ENCODE data around the gene MMEL1.

The MMEL1 gene

GRCh38 chr1:2567083-2567679 lies 65.6 kb downstream of the MMEL1 start:
- in situ Hi-C loops (cut with HindIII; ENCODE audit: low sequenced_read_pairs), result loop anchor here (10.0 kb wide), 2 partner anchors 142 to 858 kb away; no protein-coding TSS in a partner anchor
- H3K4me3 ChIP-seq (ENCODE audit: low read depth, low read length), result no peak overlapping the region
- DNase-seq (ENCODE audit: low read depth), result no peak
- TF ChIP-seq CTCF (IDR thresholded peaks at IDR 0.05; ENCODE audit: low read depth, low read length, missing control alignments), result no peak

GRCh38 chr1:2566101-2567045 lies 66.4 kb downstream of the MMEL1 start:
- no peak for TF ChIP-seq CTCF (IDR thresholded peaks at IDR 0.05; ENCODE audit: low read depth, low read length, missing control alignments)
- in situ Hi-C loops (cut with HindIII; ENCODE audit: low sequenced_read_pairs), result loop anchor here (10.0 kb wide), 2 partner anchors 142 to 858 kb away; no protein-coding TSS in a partner anchor
- DNase-seq (ENCODE audit: low read depth), result no peak
- H3K4me3 ChIP-seq (ENCODE audit: low read depth, low read length), result no peak overlapping the region

GRCh38 chr1:2564815-2565374 lies 67.9 kb downstream of the MMEL1 start:
- in situ Hi-C loops (cut with HindIII; ENCODE audit: low sequenced_read_pairs), result loop anchor here (10.0 kb wide), 2 partner anchors 140 to 860 kb away; no protein-coding TSS in a partner anchor
- no peak overlapping the region for H3K4me3 ChIP-seq (ENCODE audit: low read depth, low read length)
- no peak for TF ChIP-seq CTCF (IDR thresholded peaks at IDR 0.05; ENCODE audit: low read depth, low read length, missing control alignments)
- DNase-seq (ENCODE audit: low read depth), result no peak

- no peak for DNase-seq (ENCODE audit: low read depth)
- no peak overlapping the region for H3K4me3 ChIP-seq (ENCODE audit: low read depth, low read length)
- TF ChIP-seq CTCF (IDR thresholded peaks at IDR 0.05; ENCODE audit: low read depth, low read length, missing control alignments), result no peak
- in situ Hi-C loops (cut with HindIII; ENCODE audit: low sequenced_read_pairs), result loop anchor here (10.0 kb wide), 2 partner anchors 139 to 861 kb away; no protein-coding TSS in a partner anchor
These were observed 68.6 kb downstream of the MMEL1 start for GRCh38 chr1:2564006-2564814.

GRCh38 chr1:2563205-2563604 lies 69.6 kb downstream of the MMEL1 start:
- no peak for DNase-seq (ENCODE audit: low read depth)
- in situ Hi-C loops (cut with HindIII; ENCODE audit: low sequenced_read_pairs), result loop anchor here (10.0 kb wide), 2 partner anchors 138 to 862 kb away; no protein-coding TSS in a partner anchor
- no peak for TF ChIP-seq CTCF (IDR thresholded peaks at IDR 0.05; ENCODE audit: low read depth, low read length, missing control alignments)
- H3K4me3 ChIP-seq (ENCODE audit: low read depth, low read length), result no peak overlapping the region
